ENCODE results near the gene IGSF22.
"Not testable (repeated sequence)": the region's sequence is repeated elsewhere in the genome, so short reads cannot be mapped to it uniquely, and the experiment has no call there.

Gene IGSF22

GRCh38 chr11:18696638-18697225, 29.3 kb downstream of the IGSF22 start:
- no peak for TF ChIP-seq CTCF (conservative IDR thresholded peaks at IDR 0.05; ENCODE audit: low read depth, low read length)
- H3K4me3 ChIP-seq (ENCODE audit: low read depth, low read length) = no peak overlapping the region
- DNase-seq (ENCODE audit: low read depth) = peak; percentile 54

GRCh38 chr11:18692941-18693760, 32.8 kb downstream of the IGSF22 start:
- TF ChIP-seq CTCF (conservative IDR thresholded peaks at IDR 0.05; ENCODE audit: low read depth, low read length) = no peak
- no peak overlapping the region for H3K4me3 ChIP-seq (ENCODE audit: low read depth, low read length)
- DNase-seq (ENCODE audit: low read depth) = no peak

- not testable (repeated sequence) for DNase-seq (ENCODE audit: low read depth); H3K4me3 ChIP-seq (ENCODE audit: low read depth, low read length)
Measured at GRCh38 chr11:18691467-18692140, 34.4 kb downstream of the IGSF22 start.

GRCh38 chr11:18684267-18684666, 41.7 kb downstream of the IGSF22 start:
- DNase-seq (ENCODE audit: low read depth) = no peak
- no peak for TF ChIP-seq CTCF (conservative IDR thresholded peaks at IDR 0.05; ENCODE audit: low read depth, low read length)
- no peak overlapping the region for H3K4me3 ChIP-seq (ENCODE audit: low read depth, low read length)

GRCh38 chr11:18682466-18682865, 43.5 kb downstream of the IGSF22 start:
- TF ChIP-seq CTCF (conservative IDR thresholded peaks at IDR 0.05; ENCODE audit: low read depth, low read length) = no peak
- DNase-seq (ENCODE audit: low read depth) = no peak
- no peak overlapping the region for H3K4me3 ChIP-seq (ENCODE audit: low read depth, low read length)

GRCh38 chr11:18681949-18682348, 44.0 kb downstream of the IGSF22 start:
- not testable (repeated sequence) for DNase-seq (ENCODE audit: low read depth); H3K4me3 ChIP-seq (ENCODE audit: low read depth, low read length)

- H3K4me3 ChIP-seq (ENCODE audit: low read depth, low read length) = no peak overlapping the region
- no peak for DNase-seq (ENCODE audit: low read depth)
- TF ChIP-seq CTCF (conservative IDR thresholded peaks at IDR 0.05; ENCODE audit: low read depth, low read length) = no peak
Measured at GRCh38 chr11:18677560-18677959, 48.4 kb downstream of the IGSF22 start.

- DNase-seq (ENCODE audit: low read depth) = no peak
- no peak for TF ChIP-seq CTCF (conservative IDR thresholded peaks at IDR 0.05; ENCODE audit: low read depth, low read length)
- no peak overlapping the region for H3K4me3 ChIP-seq (ENCODE audit: low read depth, low read length)
Measured at GRCh38 chr11:18676803-18677202, 49.2 kb downstream of the IGSF22 start.

- not testable (repeated sequence) for H3K4me3 ChIP-seq (ENCODE audit: low read depth, low read length)
- peak; percentile 8 for DNase-seq (ENCODE audit: low read depth)
Measured at GRCh38 chr11:18672209-18672608, 53.8 kb downstream of the IGSF22 start.

Measured in choroid plexus epithelial cell (primary cell).